Measurements from ENCODE around the gene DPYD.

DNA sequence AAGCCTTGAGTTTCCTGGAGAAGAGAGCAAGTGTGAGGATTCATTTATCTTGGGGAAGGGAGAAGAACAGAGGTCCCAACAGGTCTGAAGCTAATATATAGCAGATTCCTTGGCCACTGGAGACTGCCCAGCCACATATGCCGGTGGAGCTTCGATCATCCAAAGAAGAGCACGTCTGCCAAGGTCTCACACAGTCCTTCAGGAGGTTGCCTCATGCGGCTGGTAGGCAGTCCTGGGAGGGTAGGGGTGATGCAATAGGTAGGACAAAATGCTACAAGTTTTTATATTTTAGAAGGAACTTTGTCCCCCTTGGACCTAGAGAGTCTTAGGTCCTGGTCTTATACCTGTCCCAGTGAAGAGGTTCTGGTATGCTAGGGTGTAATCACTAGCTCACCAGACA lies 582.5 kb downstream of the DPYD start:
- TF ChIP-seq YY1 (IDR thresholded peaks at IDR 0.05; ENCODE audit: insufficient read depth, insufficient read length) (no peak), SUZ12 (IDR thresholded peaks at IDR 0.05; ENCODE audit: extremely low read depth, insufficient read depth, insufficient read length) (no peak), ZNF274 (IDR thresholded peaks at IDR 0.05; ENCODE audit: low read depth, low read length) (no peak)
